ENCODE results near the gene SOCS3.
A peak's percentile ranks its signal among the peaks of the same experiment; 100 is the strongest.
"Not testable (repeated sequence)": the region's sequence is repeated elsewhere in the genome, so short reads cannot be mapped to it uniquely, and the experiment has no call there.

The SOCS3 gene

DNA sequence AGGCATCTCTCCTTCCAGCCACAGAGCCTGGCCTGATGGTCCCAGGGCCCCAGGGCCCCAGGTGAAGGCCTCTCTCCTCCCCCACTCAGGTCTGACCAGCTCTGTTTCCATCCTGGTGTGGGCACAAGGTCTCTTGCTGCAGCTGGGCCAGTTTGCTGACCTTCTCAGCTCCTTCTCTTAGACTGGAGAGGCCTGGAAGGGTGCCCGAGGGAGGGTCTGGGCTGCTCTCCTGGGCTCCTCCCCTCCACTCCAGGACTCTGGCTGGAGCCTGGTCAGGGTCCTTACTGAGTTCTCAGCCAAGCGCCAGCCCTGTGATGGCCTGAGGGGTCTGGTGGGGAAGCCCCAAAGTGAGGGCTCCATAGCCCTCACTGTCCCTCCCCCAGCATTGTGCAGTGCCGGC lies 12.4 kb downstream of the SOCS3 start:
- DNase-seq: no peak

DNA sequence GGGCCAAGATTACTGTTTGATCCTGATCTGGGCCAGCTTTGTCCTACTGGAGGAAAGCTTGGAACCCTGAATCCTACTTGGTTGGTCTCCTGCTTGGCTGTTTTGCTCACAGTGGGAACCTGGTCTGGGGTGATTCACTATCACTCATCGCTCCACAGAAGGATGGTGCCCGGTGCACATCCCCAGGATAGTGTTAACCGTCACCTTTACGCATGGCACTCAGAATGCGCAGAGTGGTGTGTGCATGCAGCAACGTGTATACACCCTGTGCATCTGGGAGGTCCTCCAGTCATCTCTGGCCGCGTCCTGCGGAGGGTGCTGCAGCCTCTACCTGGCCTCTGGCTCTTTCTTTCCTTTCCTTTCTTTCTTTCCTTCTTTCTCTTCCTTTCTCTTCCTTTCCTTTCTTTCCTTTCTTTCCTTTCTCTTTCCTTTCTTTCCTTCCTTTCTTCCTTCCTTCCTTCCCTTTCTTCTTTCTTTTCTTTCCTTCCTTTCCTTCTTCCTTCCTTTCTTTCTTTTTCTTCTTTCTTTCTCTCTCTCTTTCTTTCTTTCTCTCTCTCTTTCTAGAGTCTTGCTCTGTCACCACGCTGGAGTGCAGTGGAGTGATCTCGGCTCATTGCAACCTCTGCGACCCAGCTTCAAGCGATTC lies 13.1 kb downstream of the SOCS3 start:
- no peak for DNase-seq

DNA sequence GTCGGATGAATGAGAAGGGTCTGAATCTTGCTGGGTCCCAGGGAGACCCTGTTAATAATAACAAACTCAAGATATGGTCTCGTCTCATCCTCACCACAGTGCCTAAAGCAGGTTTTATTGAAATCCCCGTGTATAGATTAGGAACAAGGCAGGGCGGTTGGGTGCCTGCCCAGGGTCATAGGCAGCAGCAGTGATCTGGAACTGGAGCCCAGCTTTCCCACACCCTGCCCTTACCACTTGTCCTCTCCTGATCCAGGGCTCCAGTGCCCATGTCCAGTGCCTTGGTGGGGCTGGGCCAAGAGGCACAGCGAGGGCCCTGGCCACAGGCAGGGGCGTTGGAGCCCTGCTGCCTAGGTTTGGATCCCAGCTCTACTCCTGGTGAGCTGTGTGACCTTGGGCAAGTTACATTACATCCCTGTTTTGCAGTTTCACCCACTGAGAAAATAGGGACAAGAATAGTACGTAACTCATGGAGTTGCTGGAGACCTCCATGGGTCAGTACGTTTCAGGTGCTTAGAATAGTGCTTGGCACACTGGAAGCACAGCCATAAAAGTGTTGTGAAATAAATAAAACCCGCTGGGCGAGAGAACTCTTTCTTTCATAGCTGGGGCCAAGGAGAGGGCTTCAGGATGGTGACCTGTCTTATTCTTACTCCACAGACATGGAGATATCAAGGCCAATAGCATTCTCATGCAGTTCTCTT lies 13.9 kb downstream of the SOCS3 start:
- no peak for DNase-seq

DNA sequence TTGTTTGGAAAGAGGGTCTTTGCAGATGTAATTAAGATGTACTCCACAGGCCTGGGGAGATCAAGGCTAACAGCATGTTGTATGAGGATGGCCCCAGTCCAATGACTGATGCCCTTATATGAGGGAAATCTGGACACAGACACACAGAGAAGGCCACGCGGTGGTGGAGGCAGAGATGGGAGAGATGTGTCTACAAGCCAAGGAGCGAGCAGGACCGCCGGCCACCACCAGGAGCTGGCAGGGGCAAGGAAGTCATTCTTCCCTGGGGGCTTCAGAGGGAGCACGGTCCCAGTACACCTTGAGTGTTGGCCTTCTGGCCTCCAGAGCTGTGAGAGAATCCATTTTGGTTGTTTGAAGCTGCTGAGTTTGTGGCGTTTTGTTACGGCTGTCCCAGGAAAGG lies 14.7 kb downstream of the SOCS3 start:
- DNase-seq: no peak

DNA sequence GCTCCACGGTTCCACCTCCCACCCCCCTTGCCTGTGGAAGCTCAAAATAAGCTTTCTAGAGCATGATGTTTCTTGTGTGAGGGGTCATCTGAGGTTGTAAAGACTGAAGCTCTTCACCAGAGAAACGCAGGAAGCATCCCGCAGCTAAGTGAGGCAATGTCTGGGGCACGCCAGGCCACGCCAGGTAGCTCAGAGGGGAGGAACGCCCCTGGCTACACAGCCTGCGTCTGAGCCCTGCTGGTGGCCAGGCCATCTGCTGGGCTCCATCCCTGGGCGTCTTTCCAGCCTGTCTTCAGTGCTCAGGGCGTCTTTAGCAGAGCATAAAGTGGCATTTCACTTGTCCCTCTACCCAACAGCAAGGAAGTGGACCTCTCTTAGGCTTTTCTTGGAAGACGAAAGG lies 15.2 kb downstream of the SOCS3 start:
- no peak for DNase-seq

DNA sequence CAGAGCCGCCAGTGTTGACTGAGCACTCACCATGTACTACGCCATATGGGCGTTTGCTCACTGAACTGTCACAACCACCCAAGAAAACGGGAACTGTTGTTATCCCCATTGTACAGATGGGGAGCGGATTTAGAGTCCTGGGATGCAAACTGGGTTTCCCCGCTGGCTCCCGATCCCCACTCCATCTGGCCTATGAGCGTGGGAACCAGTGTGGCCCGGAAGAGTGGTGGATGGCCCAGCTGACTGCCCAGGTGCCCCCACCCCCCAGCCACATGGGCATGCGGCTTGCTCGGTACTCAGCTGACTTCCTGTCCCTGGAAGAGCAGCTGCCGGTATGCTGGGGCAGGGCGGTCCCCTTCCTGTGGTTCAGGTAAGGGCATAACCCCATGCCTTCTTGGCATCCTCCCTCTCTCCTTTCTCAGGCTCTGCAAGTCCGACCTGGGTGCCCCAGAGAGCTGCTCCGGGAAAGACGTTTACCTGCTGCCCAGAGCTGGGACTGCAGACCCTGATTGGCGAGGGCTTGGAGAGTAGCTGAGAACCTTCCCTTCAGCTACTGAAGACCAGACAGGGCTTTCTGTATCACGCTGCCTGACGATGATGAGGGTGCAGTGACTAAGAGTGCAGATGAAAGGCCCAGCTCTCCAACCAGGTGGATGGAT lies 16.2 kb downstream of the SOCS3 start:
- DNase-seq: no peak

DNA sequence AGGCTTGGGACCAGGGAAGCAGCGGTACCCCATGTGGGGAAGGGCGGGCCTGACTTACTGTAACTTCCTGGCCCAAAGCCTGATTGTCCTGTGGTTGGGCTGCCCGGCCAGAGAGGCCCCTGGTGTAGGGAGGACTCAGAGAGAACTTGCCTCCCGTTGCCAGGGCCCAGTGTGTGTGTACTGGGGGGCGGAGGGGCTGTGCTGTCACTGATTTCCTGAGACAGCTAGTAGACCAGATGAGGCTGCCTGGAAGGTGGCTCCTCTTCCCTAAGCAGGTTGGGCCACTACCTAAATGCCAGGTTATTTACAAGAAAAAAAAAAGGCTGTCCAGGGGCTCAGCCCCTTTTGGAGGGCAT lies 16.7 kb downstream of the SOCS3 start:
- DNase-seq: no peak

DNA sequence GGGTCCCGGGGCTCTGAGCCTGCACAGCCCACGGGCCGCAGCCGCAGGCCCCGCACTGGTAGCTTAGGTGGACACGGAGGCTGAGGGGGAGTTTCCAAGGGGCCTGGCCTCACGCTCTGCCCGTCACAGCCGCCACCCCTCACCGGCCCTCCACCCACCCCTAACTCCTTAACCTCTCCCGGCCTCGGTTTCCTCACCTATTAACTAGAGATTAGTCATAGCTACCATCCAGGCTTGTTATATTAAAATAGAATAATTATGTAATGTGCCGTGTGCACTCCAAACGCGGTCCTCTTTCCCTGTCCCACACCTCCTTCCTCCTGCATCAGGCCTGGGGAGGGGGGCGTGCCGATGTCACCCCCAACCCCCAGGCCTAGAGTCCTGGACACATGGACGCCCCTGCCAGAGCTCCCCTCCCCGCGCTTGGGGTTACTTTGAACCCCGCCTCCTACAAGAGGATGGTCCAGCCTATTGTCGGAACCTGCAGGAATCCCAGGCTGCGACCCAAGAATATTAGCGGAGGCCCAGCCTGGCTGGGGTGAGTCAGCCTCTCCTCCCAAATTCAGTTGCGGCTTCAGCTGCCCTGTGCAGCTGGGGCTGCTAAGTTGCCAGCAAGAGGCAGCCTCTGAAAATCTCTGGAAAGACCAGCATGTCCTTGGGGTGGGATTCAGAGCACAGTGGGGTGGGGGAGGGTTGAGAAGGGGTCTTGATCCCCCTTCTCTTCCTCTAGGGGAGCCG lies 17.3 kb downstream of the SOCS3 start:
- no peak for DNase-seq

DNA sequence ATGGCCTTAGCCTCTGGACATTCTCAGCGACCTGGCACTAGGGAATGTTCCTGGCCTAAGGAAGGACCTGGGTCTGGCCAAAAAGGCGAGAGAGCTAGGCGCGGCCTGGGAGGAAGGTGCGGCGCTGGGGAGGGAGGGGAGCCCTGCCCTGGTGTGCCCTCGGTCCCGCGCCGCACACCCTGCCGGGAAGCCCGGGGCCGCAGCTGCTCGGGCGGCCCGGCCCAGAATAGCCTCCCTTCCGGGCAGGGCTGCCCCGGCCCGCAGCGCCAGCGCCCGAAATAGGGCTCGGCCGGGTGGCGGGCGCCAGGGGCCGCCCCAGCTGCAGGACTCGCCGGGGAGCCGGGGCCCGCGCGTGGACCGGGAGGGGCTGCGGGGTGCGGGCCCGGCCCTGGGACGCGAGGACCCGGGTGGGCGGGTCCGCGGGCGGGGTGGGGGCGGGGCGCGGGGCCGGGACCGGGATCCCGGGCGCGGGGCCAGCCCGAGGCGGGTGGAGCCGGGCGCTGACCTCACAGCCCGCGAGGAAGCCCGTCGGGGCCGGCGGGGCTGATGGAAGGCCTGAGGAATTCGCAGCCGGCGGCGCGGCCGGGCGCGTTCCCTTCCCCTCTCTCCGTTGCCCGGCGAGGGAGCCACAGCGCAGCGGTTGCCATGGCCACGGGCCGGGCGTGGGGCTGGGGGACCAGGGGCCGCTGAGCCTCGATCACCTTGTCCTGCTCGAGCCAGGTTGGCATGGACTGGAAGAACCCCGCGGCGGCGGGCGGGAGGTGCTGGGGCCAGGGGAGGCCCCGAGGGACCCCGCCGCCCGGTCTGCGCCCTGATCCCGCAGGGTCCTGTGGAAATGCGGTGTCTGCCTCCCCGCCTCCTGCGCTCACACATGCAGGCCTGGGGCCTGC lies 18.1 kb downstream of the SOCS3 start:
- peak; percentile 68 for DNase-seq

DNA sequence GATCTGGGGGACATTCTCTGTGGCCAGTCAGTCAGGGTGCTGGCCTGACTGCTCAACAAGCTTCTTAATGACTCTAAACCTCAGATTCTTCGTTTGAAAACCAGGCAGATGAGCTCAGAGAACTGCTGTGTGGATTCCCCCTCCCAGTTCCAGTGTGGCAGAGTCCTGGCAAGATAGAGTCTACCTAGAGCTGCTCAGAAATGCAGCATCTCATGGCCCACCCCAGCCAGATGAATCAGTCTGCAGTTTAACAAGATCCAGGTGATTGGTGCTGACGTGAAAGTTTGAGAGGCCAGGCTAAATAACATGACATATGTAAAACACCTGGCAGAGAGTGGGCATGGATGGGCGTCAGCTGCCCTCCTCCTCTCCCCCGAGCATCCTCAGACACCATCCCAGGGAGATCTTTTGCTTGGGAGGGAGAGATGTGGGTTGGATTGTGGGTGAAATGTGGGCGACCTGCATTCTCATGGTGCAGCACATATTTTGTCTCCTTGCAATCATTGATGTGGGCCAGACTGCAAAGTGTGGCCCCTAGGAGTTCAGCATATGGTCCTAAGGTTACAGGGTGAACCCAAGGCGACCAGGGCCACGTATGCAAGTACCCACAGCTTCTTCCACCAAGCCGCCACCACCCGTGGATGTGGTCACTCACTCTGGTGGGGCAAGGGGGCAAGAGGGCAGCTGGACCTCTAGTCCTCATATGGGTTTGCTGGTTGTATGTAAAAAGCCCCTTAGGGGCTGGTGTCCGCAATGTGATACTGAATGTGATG lies 19.5 kb downstream of the SOCS3 start:
- DNase-seq: no peak

DNA sequence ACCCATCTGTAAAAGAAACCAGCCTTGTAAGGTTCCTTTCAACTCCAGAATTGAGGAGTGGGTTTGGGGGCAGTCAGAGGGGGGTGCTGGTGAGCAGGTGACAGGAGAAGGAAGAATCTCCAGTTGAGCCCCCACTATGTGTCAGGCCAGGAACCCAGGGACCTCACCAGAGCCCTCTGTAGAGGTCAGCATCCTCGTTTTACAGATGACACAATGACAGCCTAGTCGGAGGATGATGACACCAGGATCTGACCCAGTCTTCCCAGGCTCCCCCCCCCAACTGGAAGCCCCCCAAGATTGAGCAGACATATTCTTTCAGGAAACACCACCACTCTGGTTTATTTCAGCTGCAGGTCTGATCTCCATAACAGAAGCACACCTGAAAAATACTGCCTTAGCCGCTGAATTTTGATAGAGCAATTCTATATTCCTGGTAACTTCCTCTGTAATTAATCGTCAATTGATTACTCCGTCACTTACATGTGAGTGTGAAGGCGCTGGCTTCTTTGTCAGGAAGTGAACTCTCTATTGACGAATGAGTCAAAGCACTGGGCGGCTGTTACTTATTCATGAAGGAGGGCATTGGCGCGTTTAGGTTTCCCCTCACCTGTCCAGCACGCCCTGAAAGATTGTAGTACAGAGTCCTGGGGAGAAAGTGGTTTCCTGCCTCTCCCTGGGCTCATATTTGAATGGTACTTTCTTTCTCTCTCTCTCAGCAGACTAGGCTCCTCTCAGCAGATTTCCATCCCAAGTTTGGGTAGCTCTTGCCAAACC lies 21.2 kb downstream of the SOCS3 start:
- no peak for DNase-seq

DNA sequence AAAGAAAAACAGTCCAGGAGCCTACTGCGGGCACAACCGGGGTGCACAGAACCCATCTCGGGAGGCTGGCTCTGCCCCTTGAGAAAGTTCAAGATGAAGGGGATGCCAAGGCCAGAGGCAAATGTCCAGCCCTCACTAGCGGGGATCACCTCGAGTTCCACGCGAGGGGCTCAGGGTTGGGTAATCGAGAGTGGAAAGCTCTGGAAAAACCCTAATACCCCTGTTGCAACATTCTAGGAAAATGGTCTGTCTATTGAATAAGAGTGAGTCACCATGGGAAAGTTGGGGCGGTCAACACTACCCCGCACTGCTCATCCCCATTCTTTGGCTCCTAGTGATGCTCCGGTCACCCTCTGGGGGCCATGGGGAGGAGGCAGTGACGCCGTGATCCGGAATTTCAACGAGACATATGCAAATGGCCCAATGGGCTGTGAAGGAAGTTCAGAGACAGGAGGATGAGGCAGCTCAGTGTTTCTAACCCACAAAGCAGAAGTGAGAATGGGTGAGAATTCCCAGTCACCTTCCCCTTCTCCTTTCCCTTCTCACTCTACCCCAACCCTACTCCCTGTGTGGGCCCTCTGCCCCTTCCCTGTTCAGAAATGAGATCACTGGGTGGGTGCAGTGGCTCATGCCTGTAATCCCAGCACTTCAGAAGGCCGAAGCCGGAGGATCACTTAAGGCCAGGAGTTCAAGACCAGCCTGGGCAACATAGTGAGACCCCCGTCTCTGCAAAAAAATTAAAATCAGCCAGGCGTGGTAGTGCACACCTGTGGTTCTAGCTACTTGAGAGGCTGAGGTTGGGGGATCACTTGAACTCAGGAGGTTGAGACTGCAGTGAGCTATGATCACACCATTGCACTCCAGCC lies 22.4 kb downstream of the SOCS3 start:
- no peak for DNase-seq

DNA sequence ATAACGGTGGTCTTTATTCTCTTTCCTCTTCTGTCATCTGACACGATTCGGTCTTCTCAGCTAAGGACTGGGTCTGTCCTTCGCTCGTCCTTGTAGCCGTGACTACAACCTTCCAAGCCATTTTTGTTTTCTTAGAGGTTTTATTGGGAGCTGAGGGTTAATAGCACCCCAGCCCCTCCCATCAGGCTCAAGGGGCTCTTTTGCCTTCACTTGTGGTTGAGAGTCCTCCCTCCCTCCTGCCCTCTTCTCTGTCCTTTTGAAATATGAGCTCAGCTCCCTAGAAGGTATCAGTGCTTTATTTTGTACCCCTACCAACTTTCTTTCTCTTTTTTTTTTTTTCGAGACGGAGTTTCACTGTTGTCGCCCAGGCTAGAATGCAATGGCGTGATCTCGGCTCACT lies 24.7 kb downstream of the SOCS3 start:
- DNase-seq: no peak

DNA sequence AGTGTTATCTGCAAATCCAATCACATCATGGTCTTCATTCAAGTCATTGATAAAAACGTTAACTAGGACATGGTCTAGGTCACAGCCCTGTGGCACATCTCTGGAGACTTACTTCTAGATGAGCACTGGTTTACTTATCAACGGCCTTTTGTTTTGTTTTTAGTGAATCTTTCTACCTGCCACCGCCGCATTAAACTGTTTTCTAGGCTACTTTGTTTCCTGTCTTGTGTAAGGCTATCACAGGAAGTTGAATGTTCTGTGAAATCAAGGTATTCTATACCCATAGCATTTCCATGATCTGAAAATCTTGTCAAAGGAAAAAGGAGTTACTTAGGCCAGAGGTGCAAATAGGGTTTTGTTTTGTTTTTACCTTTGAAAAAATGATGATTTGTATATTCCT lies 26.9 kb downstream of the SOCS3 start:
- no peak for DNase-seq

DNA sequence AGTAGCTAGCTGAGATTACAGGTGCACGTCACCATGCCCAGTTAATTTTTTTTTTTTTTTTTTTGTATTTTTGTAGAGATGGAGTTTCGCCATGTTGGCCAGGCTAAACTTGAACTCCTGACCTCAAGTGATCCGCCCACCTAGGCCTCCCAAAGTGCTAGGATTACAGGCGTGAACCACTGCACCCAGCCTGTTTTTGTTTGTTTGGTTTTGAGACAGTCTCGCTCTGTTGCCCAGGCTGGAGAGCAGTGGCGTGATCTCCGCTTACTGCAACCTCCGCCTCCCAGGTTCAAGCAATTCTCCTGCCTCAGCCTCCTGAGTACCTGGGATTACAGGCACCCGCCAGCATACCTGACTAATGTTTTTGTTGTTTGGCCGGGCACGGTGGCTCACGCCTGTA lies 28.5 kb downstream of the SOCS3 start:
- not testable (repeated sequence) for DNase-seq

DNA sequence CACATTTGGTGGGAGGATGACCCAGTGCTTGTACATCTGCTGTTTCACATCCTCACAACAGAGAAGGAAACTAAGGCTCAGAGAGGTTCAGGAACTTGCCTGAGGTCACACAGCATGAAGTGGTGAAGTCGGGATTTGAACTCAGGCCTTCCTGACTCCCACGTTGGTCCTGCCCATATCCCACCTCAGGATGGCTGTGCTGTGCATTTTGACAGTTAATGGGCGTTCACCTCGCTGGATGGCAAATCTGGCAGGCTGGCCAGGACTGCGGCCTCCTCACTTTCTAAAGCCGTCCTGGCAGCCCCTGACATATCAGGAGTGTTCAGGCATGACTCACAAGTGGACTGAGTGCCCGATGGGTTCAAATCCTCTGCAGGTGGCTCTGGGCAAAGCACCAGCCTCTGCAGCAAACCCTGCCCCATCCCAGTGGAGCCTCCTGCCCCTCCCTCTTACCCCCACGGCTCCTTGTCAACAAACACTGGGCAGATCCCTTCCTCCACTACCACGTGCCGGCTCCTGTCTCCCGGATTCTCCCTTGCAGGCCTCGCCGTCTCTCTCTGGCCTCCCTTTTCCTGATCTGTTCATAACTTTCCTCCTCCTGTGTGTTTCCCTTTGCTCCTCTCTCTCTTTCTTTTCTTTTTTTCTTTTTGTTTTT lies 29.2 kb downstream of the SOCS3 start:
- no peak for DNase-seq

DNA sequence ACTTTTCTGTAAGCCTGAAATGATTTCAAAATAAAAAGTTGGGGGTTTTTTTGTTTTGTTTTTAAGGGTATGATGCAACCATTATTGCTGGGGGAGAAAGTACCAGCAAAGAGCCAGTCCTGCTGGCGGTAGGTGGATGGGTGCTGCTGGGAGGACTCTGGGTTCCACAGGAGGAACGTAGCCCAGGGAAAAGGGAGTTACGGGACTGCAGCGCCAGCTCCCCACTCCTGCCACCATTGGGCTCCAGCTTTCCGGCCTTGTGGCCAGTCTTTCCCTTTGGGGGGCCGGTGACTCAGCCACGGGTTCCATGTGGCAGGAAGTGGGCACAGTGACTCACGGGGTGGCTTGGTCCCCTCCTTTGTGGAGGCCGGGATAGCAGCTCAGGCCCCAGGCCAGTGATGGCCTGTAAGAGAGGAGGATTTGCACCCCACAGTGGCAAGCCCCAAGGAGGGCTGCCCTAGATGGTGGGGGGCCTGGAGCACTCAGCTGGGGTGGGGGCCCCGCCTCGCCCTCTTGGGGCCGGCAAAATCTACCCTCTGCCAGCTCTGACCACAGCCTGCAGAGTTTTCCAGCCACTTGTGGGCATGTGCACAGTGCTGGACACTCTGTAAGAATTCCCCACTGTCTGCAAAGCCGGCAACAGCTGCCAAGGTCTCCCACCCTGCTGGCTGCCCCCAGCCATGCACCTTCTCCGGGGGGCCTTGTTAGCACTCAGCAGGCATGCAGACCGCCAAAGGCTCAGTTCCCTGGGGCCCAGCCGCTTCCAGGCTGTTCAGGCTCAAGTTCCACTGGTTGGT lies 30.4 kb downstream of the SOCS3 start:
- no peak for DNase-seq

DNA sequence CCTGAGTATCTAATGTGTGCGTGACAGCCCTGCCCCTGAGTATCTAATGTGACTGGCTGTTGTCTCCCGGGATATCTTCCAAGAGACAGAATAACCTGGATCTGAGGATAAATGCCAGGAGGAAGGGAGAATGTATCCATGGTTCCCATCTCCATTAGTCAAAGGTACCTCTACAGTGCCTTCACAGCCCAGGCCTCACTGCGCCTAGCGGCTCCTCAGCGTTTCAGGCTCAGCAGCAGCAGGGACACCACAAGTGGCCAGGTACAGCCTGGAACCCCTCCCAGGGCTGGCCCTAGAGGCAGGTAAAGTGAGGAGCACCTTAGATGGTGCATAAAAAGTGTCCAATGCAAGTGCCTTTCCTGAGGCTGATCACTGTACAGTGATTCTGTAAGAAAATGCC lies 32.0 kb downstream of the SOCS3 start:
- DNase-seq: no peak

Measured in 8988T (cell line).